Vagina (tissue), 2 donors: ENCODE data around the gene RBM17.

Experiments
- CTCF ChIP-seq, 3 experiments: fragments of 450-650 bp in 2 of 3; fragments of 200-600 bp in 1 of 3; sonication (generic) in 1 of 3; IDR thresholded peaks; one replicate each; pipeline ENCODE4 v1.5.1; 2017 to 2019; ENCODE audit warnings: antibody characterized with exemption in 3 of 3, mild to moderate bottlenecking in 2 of 3, moderate library complexity in 2 of 3
- POLR2AphosphoS5 ChIP-seq, 2 donors: sonication (generic); formaldehyde crosslinking; IDR thresholded peaks; one replicate each; pipeline ENCODE4 v1.9.0; 2017; ENCODE audit warnings: antibody characterized with exemption in 2 of 2, mild to moderate bottlenecking in 2 of 2, low read depth in 1 of 2; ENCODE audit not compliant: insufficient read depth in 1 of 2

GRCh38 chr10:6062101-6062771 lies 26.6 kb upstream of the RBM17 start, which contains the start of gene IL2RA:
- no peak for TF ChIP-seq CTCF (IDR thresholded peaks at IDR 0.05)
- no peak for TF ChIP-seq POLR2AphosphoS5 (IDR thresholded peaks at IDR 0.05; ENCODE audit: insufficient read depth in 1 of 2, low read depth in 1 of 2)
